ENCODE data around the gene DENND10. TPM values are rescaled to one million over a fixed set of nuclear protein-coding genes. Genes with fewer than 3 reads are reported as not detected.
"Not testable (repeated sequence)": the region's sequence is repeated elsewhere in the genome, so short reads cannot be mapped to it uniquely, and the experiment has no call there.

DENND10 gene
- total RNA-seq, 2 donors from 2014 or later: 23.3 to 42.7 TPM

- H3K27me3 ChIP-seq: no peaks in the 10 kb centered on the region
- DNase-seq: peak; percentile 43
- H3K9ac ChIP-seq (ENCODE audit: low read depth in 2 of 2, low read length in 2 of 2): peak overlapping the region; percentile 16 to 57
- peak overlapping the region; percentile 76 for H3K27ac ChIP-seq
- intact Hi-C loops (cut with DNase I): no loop called here
- no peak overlapping the region for H3K4me3 ChIP-seq
- no peaks in the 10 kb centered on the region for H3K36me3 ChIP-seq
- no peak for TF ChIP-seq CTCF (IDR thresholded peaks at IDR 0.05)
- no peaks in the 10 kb centered on the region for H3K4me1 ChIP-seq
- no peaks in the 10 kb centered on the region for H3K9me3 ChIP-seq
Measured at GRCh38 chr10:119090026-119090795, 13.7 kb upstream of the DENND10 start.

DNA sequence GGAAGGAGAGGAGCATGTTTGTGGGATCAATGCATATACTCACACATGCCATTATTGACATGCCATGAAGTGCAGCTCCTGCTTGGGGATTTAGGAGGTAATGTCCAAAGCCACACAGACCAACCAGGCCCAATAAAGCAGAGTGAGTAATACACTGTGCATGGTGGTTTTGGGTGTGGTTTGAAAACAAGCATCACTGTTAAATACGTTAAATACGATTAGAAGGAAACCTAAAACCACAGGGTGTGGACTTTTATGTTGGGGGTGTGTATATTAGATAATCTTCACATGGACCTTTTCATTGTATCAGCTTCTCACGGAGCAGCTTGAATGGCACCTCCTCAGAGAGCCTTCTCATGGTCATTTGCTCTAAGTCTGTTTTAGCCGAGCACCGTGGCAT lies 12.9 kb upstream of the DENND10 start:
- Histone ChIP-seq H3K27ac (peak overlapping the region; percentile 76), H3K4me3 (no peak overlapping the region), H3K4me1 (no peaks in the 10 kb centered on the region), H3K36me3 (no peaks in the 10 kb centered on the region), H3K27me3 (no peaks in the 10 kb centered on the region), H3K9me3 (no peaks in the 10 kb centered on the region), H3K9ac (ENCODE audit: low read depth in 2 of 2, low read length in 2 of 2) (peak overlapping the region in 1 of 2 donors; percentile 57)
- no peak for TF ChIP-seq CTCF (IDR thresholded peaks at IDR 0.05)
- intact Hi-C loops (cut with DNase I): no loop called here
- peak; percentile 64 for DNase-seq

DNA sequence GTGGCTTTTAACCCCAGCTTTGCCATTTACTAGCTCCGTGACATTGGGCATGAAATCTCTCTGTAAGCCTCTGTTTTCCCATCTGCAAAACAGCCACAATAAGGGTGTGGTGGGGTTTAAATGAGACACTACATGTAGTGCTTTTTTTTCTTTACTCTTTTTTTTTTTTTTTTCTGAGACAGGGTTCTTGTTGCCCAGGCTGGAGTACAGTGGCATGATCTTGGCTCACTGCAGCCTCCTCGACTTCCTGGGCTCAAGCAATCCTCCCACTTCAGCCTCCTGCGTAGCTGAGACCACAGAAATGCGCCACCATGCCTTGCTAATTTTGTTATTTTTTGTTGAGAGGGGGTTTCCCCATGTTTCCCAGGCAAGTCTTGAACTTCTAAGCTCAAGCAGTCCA lies 8.3 kb upstream of the DENND10 start:
- no peaks in the 10 kb centered on the region for H3K27me3 ChIP-seq
- DNase-seq: no peak
- TF ChIP-seq CTCF (IDR thresholded peaks at IDR 0.05): no peak
- H3K4me1 ChIP-seq: no peaks in the 10 kb centered on the region
- H3K9me3 ChIP-seq: no peaks in the 10 kb centered on the region
- H3K36me3 ChIP-seq: no peaks in the 10 kb centered on the region
- H3K9ac ChIP-seq (ENCODE audit: low read depth in 2 of 2, low read length in 2 of 2): no peak overlapping the region
- no peak overlapping the region for H3K27ac ChIP-seq
- H3K4me3 ChIP-seq: no peak overlapping the region
- intact Hi-C loops (cut with DNase I): no loop called here

DNA sequence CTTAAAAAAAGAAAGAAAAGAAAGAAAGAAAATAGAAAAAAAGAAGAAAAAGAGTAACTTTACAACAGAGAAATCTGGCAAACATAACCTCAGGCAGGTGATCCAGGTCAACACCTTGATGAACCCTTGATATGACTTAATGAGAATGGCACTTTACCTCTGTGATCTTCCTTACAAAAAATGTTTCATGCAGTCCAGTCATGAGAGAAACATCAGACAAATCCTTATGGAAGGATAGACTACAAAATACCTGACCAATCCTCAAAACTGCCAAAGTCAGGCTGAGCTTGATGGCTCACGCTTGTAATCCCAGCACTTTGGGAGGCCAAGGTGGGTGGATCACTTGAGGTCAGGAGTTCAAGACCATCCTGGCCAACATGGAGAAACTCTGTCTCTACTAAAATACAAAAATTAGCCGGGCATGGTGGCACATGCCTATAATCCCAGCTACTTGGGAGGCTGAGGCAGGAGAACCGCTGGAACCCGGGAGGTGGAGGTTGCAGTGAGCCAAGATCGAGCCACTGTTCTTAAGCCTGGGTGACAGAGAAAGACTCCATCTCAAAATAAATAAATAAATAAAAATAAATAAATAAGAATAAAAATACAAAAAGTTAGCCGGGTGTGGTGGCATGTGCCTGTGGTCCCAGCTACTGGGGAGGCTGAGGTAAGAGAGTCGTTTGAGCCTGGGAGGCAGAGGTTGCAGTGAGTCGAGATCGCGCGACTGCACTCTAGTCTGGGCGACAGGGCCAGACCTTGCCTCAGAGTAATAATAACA lies 7.1 kb upstream of the DENND10 start:
- H3K27ac ChIP-seq; H3K9ac ChIP-seq (ENCODE audit: low read depth in 2 of 2, low read length in 2 of 2); DNase-seq; H3K4me3 ChIP-seq; H3K36me3 ChIP-seq; H3K9me3 ChIP-seq; intact Hi-C loops (cut with DNase I); H3K27me3 ChIP-seq; H3K4me1 ChIP-seq: not testable (repeated sequence)

DNA sequence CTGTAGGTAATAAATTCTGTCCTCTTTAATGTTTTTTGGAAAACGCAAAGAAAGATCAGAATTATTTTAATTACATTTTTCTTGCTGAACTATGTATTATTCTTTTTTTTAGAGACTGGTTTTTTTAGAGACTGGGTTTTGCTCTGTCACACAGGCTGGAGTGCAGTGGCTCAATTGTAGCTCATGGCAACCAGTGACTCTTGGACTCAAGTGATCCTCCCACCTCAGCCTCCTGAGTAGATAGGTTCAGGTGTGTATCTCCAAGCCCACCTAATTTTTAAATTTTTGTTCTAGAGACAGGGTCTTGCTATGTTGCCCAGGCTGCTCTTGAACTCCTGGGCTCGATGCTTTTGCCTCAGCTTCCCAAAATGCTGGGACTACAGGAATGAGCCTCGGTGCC lies 5.3 kb upstream of the DENND10 start:
- Histone ChIP-seq H3K4me3 (no peak overlapping the region), H3K27ac (no peak overlapping the region), H3K9ac (ENCODE audit: low read depth in 2 of 2, low read length in 2 of 2) (no peak overlapping the region), H3K4me1 (no peaks in the 10 kb centered on the region), H3K27me3 (no peaks in the 10 kb centered on the region), H3K36me3 (no peaks in the 10 kb centered on the region), H3K9me3 (no peaks in the 10 kb centered on the region)
- no peak for DNase-seq
- intact Hi-C loops (cut with DNase I): no loop called here
- TF ChIP-seq CTCF (IDR thresholded peaks at IDR 0.05): no peak
